Measurements from ENCODE around the gene PAN2.

PAN2 gene

GRCh38 chr12:56373515-56373914 is 39.7 kb upstream of the PAN2 start:
- no peak overlapping the region; the same call in 1 of the 2 replicates for H3K27ac ChIP-seq (ENCODE audit: low read depth, low read length)
- no peaks in the 10 kb centered on the region for H3K79me2 ChIP-seq (ENCODE audit: insufficient read depth, low read length)
- H3K4me2 ChIP-seq (ENCODE audit: low read depth, low read length, poor library complexity, severe bottlenecking), result no peak overlapping the region
- H3K36me3 ChIP-seq (ENCODE audit: low read length), result no peaks in the 10 kb centered on the region
- H2AFZ ChIP-seq (ENCODE audit: low read depth, low read length, severe bottlenecking), result no peak overlapping the region
- H3K9me3 ChIP-seq (ENCODE audit: insufficient read depth, low read length), result no peaks in the 10 kb centered on the region
- no peak overlapping the region for H3K4me3 ChIP-seq (ENCODE audit: insufficient read depth, low read length, poor library complexity, severe bottlenecking)
- no peak overlapping the region for H3K9ac ChIP-seq (ENCODE audit: low read length)
- no peak for TF ChIP-seq CTCF (IDR thresholded peaks at IDR 0.05; ENCODE audit: insufficient read depth, low read length, poor library complexity, severe bottlenecking)
- TF ChIP-seq EZH2phosphoT487 (conservative IDR thresholded peaks at IDR 0.05; ENCODE audit: low read length), result no peak
- H4K20me1 ChIP-seq (ENCODE audit: low read depth, low read length), result no peaks in the 10 kb centered on the region
- no peaks in the 10 kb centered on the region for H3K9me2 ChIP-seq (replicated peaks; ENCODE audit: insufficient read depth, low read length)
- H3K27me3 ChIP-seq (ENCODE audit: low read length), result no peaks in the 10 kb centered on the region
- H3F3A ChIP-seq (ENCODE audit: insufficient read depth), result peaks cover 59% of the 10 kb centered on the region

GRCh38 chr12:56366948-56367347 is 33.1 kb upstream of the PAN2 start:
- no peak for TF ChIP-seq EZH2phosphoT487 (conservative IDR thresholded peaks at IDR 0.05; ENCODE audit: low read length)
- no peak for TF ChIP-seq CTCF (IDR thresholded peaks at IDR 0.05; ENCODE audit: insufficient read depth, low read length, poor library complexity, severe bottlenecking)
- Histone ChIP-seq H3K4me2 (ENCODE audit: low read depth, low read length, poor library complexity, severe bottlenecking) (no peak overlapping the region), H3K9me3 (ENCODE audit: insufficient read depth, low read length) (no peaks in the 10 kb centered on the region), H3K27ac (ENCODE audit: low read depth, low read length) (no peak overlapping the region), H3K9ac (ENCODE audit: low read length) (no peak overlapping the region), H3K9me2 (replicated peaks; ENCODE audit: insufficient read depth, low read length) (no peaks in the 10 kb centered on the region), H3K27me3 (ENCODE audit: low read length) (no peaks in the 10 kb centered on the region), H3K4me3 (ENCODE audit: insufficient read depth, low read length, poor library complexity, severe bottlenecking) (no peak overlapping the region), H2AFZ (ENCODE audit: low read depth, low read length, severe bottlenecking) (no peak overlapping the region), H3K36me3 (ENCODE audit: low read length) (no peaks in the 10 kb centered on the region), H3F3A (ENCODE audit: insufficient read depth) (peaks cover 14% of the 10 kb centered on the region; the same call in 1 of the 2 replicates), H3K79me2 (ENCODE audit: insufficient read depth, low read length) (no peaks in the 10 kb centered on the region), H4K20me1 (ENCODE audit: low read depth, low read length) (no peaks in the 10 kb centered on the region)

GRCh38 chr12:56362130-56363059 is 28.6 kb upstream of the PAN2 start, which contains the start of gene APOF:
APOF (minus strand) TSS chr12:56362857; CDS start chr12:56362745, 112 bp downstream.
- Histone ChIP-seq H3K9me2 (replicated peaks; ENCODE audit: insufficient read depth, low read length) (no peaks in the 10 kb centered on the region), H2AFZ (ENCODE audit: low read depth, low read length, severe bottlenecking) (no peak within 1 kb of the TSS), H3K27me3 (ENCODE audit: low read length) (no peaks in the 10 kb centered on the region), H3K9ac (ENCODE audit: low read length) (no peak within 1 kb of the TSS), H3K79me2 (ENCODE audit: insufficient read depth, low read length) (peaks cover 14% of the 10 kb centered on the region), H3K36me3 (ENCODE audit: low read length) (no peaks in the 10 kb centered on the region), H3K4me2 (ENCODE audit: low read depth, low read length, poor library complexity, severe bottlenecking) (no peak within 1 kb of the TSS), H3K27ac (ENCODE audit: low read depth, low read length) (no peak within 1 kb of the TSS), H4K20me1 (ENCODE audit: low read depth, low read length) (no peaks in the 10 kb centered on the region), H3K9me3 (ENCODE audit: insufficient read depth, low read length) (no peaks in the 10 kb centered on the region), H3F3A (ENCODE audit: insufficient read depth) (peaks cover 18% of the 10 kb centered on the region), H3K4me3 (ENCODE audit: insufficient read depth, low read length, poor library complexity, severe bottlenecking) (no peak within 1 kb of the TSS)
- TF ChIP-seq EZH2phosphoT487 (conservative IDR thresholded peaks at IDR 0.05; ENCODE audit: low read length), result no peak
- no peak for TF ChIP-seq CTCF (IDR thresholded peaks at IDR 0.05; ENCODE audit: insufficient read depth, low read length, poor library complexity, severe bottlenecking)

All from SU-DHL-6 (cell line).